ENCODE measurements around the gene GLIS2.

DNA sequence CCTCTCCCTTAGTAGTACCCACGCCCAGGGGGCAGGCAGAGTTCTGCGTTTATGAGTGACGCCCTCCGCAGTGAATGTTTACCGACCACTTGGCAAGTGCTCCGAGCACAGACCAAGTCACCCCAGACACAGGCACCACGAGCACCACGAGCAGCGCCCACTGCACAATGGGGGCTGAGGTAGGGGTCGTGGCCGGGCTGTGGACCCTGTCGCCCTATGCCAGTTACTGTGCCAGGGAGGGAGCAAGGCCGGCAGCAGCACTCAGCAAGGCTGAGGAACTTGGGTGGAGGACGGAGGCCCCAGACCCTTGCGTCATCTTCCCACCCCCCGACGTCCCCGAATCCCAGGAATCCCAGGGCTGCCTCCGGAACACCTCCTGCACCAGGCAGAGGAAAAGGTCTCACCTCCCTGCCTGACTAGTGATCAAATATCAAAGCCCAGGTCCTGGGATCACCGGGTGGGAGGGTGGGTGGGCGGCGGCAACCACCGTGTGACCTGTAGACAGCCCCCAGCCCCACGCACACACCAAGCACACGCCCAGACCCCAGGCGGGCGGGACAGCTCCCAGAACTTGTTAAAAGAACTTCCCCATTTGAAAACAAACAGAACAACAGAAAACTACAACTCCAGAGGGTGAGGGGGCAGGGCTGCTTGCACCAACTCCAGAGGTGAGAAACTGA is 61.2 kb downstream of the GLIS2 start:
- TF ChIP-seq, protein P1, sequence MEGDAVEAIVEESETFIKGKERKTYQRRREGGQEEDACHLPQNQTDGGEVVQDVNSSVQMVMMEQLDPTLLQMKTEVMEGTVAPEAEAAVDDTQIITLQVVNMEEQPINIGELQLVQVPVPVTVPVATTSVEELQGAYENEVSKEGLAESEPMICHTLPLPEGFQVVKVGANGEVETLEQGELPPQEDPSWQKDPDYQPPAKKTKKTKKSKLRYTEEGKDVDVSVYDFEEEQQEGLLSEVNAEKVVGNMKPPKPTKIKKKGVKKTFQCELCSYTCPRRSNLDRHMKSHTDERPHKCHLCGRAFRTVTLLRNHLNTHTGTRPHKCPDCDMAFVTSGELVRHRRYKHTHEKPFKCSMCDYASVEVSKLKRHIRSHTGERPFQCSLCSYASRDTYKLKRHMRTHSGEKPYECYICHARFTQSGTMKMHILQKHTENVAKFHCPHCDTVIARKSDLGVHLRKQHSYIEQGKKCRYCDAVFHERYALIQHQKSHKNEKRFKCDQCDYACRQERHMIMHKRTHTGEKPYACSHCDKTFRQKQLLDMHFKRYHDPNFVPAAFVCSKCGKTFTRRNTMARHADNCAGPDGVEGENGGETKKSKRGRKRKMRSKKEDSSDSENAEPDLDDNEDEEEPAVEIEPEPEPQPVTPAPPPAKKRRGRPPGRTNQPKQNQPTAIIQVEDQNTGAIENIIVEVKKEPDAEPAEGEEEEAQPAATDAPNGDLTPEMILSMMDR (conservative IDR thresholded peaks at IDR 0.05): no peak
- TF ChIP-seq ZFX (IDR thresholded peaks at IDR 0.05): no peak

Data from C4-2B (cell line).